ENCODE results near the gene HNF1A. TPM values are rescaled to one million over a fixed set of nuclear protein-coding genes. Genes with fewer than 3 reads are reported as not detected.

The HNF1A gene
- total and polyA plus RNA-seq, 2 of the 4 experiments (the other 2 are of a cell fraction): under 0.01 TPM; not detected in 1

DNA sequence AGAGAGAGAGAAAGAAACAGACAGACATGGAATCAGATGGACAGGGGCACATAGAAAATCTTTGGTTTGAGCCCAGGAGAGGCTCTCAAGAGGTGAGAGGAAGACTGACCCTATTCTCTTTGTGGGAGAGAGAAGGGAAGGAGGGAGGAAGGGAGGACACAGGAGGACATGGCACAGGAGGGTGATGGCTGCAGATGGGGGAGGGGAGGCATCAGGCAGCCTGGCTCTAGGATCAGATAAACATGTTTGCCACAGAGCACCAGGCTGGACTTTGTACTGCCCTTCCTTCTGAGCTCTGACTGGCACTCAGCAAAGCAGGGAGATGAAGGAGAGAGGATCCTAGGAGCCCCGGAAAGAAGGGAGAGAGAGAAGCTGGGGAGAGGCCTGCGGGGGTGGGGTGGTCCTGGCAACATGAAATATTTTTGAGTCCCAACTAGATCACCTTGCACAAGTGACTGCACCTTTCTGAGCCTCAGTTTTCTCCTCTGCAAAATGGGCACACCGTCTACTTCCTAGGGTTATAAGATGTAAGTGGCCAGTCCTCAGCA lies 6.1 kb downstream of the HNF1A start:
- no peak overlapping the region for H3K4me3 ChIP-seq (ENCODE audit: insufficient read depth, low read depth, low read length)
- H4K20me1 ChIP-seq (ENCODE audit: insufficient read depth, low read length): no peaks in the 10 kb centered on the region
- no peak overlapping the region for H3K18ac ChIP-seq (ENCODE audit: low read depth, low read length)
- H3K4me1 ChIP-seq (ENCODE audit: control insufficient read depth, insufficient read depth, low read length): no peaks in the 10 kb centered on the region
- intact Hi-C loops (cut with micrococcal nuclease): no loop called here
- no peak overlapping the region for H3K4me2 ChIP-seq (ENCODE audit: low read depth, low read length)
- in situ Hi-C loops (cut with MboI; ENCODE audit: low sequenced_read_pairs): no loop called here
- H3K23ac ChIP-seq (ENCODE audit: low read depth, low read length): no peak overlapping the region
- ChIA-PET CTCF (interaction anchor here (1.0 to 1.6 kb wide), 2 partner anchors 13 kb away, joined by 5 read pairs; no protein-coding TSS in a partner anchor), POLR2A (ENCODE audit: unreplicated experiment) (no interaction called here)
- H3K27me3 ChIP-seq (ENCODE audit: control insufficient read depth, insufficient read depth, low read length): peaks cover 13% of the 10 kb centered on the region
- dilution Hi-C loops (cut with HindIII; ENCODE audit: low sequenced_read_pairs, unreplicated experiment): no loop called here
- no peak overlapping the region for H2AK9ac ChIP-seq (replicated peaks; ENCODE audit: low read depth, low read length, poor library complexity)
- TF ChIP-seq MAZ (IDR thresholded peaks at IDR 0.05; ENCODE audit: borderline replicate concordance, low read depth, low read length): no peak
- TF ChIP-seq BHLHE40 (IDR thresholded peaks at IDR 0.05; ENCODE audit: low read depth, low read length): no peak
- no peak for TF ChIP-seq USF2 (IDR thresholded peaks at IDR 0.05; ENCODE audit: low read depth, low read length)
- no peak for TF ChIP-seq RFX5 (IDR thresholded peaks at IDR 0.05; ENCODE audit: low read depth, low read length)
- TF ChIP-seq, protein P1, sequence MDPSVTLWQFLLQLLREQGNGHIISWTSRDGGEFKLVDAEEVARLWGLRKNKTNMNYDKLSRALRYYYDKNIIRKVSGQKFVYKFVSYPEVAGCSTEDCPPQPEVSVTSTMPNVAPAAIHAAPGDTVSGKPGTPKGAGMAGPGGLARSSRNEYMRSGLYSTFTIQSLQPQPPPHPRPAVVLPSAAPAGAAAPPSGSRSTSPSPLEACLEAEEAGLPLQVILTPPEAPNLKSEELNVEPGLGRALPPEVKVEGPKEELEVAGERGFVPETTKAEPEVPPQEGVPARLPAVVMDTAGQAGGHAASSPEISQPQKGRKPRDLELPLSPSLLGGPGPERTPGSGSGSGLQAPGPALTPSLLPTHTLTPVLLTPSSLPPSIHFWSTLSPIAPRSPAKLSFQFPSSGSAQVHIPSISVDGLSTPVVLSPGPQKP (IDR thresholded peaks at IDR 0.05; ENCODE audit: borderline replicate concordance, low read depth, low read length): no peak
- no peak for TF ChIP-seq RAD21 (IDR thresholded peaks at IDR 0.05; ENCODE audit: low read length)
- no peak for TF ChIP-seq MAFK (IDR thresholded peaks at IDR 0.05; ENCODE audit: low read depth, low read length)
- no peak for TF ChIP-seq CHD1 (IDR thresholded peaks at IDR 0.05; ENCODE audit: low read depth, low read length)
- H3K79me1 ChIP-seq (ENCODE audit: low read depth in 1 of 2, low read length in 2 of 2): no peaks in the 10 kb centered on the region
- WGBS, 2 experiments (ENCODE audit: extremely low coverage in 2 of 2, insufficient read length in 1 of 2): no CpG with 5 or more reads among the region's 3 CpGs
- no peak overlapping the region for H3K56ac ChIP-seq (ENCODE audit: extremely low read depth, insufficient read depth, low read length)
- no peak overlapping the region for H2BK15ac ChIP-seq (ENCODE audit: low read depth, low read length)
- no peak overlapping the region for H3K27ac ChIP-seq (ENCODE audit: insufficient read depth, low read length)
- H3K14ac ChIP-seq (replicated peaks; ENCODE audit: low read depth, low read length): no peak overlapping the region
- H2BK120ac ChIP-seq (ENCODE audit: low read depth, low read length): no peak overlapping the region
- H3K9ac ChIP-seq (ENCODE audit: low read depth, low read length): no peak overlapping the region
- H2BK5ac ChIP-seq (ENCODE audit: low read depth, low read length, poor library complexity, severe bottlenecking): no peak overlapping the region
- BruUV-seq (replicated peaks): no TSS peak
- H3K9me1 ChIP-seq (ENCODE audit: insufficient read depth, low read length): no peaks in the 10 kb centered on the region
- no peak overlapping the region for H4K8ac ChIP-seq (ENCODE audit: low read depth in 2 of 2, low read length in 2 of 2)
- no peaks in the 10 kb centered on the region for H3K36me3 ChIP-seq (ENCODE audit: control insufficient read depth, insufficient read depth, low read length)
- no peak overlapping the region for H4K91ac ChIP-seq (ENCODE audit: insufficient read depth, low read depth, low read length)
- H3K4ac ChIP-seq (ENCODE audit: low read depth, low read length): no peak overlapping the region
- DNase-seq (no peak), ATAC-seq (ENCODE audit: low read depth) (no peak)
- no peak overlapping the region for H2AK5ac ChIP-seq (ENCODE audit: low read depth, low read length)
- no peaks in the 10 kb centered on the region; the same call in 1 of the 2 replicates for H3K9me3 ChIP-seq (ENCODE audit: control insufficient read depth, insufficient read depth, low read length)
- H2AFZ ChIP-seq (replicated peaks; ENCODE audit: low read length, poor library complexity): no peak overlapping the region
- no peak overlapping the region for H4K5ac ChIP-seq (ENCODE audit: low read depth, low read length)
- no peak overlapping the region for H2BK20ac ChIP-seq (ENCODE audit: low read depth, low read length)

Measured in IMR-90 (cell line).